Stimulated activated naive CD4-positive, alpha-beta T cell treated with Interleukin-2 at 50 U/mL for 16 hours (primary cell): ENCODE data around the gene GRAMD1B.
"Not testable (repeated sequence)": the region's sequence is repeated elsewhere in the genome, so short reads cannot be mapped to it uniquely, and the experiment has no call there.

Experiments
- DNase-seq: peaks from one replicate; lab custom pipeline; 2025; lab: John Stamatoyannopoulos, UW

Gene GRAMD1B

GRCh38 chr11:123568367-123568870, 138.3 kb downstream of the GRAMD1B start:
- no peak for DNase-seq

DNA sequence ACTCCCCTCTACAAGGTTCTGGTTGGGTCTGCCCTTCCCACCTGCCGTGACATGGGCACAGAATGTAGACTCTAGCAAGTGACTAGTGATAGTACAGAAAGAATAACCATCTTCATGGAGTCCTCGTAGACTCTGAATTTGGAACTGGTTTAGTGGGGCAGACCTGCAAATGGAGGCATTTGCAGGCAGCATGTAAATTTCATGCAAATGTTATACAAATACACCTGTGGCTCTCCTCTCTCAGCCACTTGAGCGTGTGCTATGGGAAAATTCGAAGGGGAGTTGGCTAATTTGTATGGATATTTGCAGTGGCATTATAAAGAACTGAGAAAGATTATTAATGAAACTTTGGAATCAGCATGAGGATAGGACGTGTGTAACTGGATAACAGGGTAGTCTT, 139.3 kb downstream of the GRAMD1B start:
- DNase-seq, result no peak

DNA sequence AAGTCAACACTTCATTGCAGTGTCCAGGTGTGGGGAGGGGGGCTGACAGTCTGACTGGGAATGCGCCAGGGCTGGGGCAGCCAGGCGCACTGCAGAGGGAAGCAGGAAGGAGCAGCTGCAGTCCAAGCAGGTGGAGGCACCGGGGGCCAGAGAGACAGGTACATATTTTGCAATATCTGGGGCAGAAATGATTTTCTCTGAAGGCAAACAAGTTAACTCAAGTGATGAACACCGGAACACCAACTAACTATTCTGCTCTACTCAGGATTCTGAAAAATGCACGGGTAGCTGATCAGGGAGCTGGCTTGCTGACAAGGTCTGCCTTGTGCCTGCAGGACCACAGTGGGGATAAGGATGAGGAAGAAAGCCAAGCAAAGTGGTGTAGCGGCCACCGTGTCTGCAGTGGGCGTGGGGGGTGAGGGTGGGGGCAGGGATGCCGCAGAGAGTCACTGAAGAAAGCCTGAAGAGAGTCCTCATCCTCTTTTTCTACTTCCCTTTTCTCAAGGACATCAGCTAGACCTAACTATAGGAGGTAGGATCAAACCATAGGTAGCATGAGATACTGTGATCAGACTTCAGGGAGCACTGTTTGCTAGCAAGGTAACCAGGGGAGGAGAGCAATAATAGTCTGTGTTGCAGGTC, 141.0 kb downstream of the GRAMD1B start:
- no peak for DNase-seq

- DNase-seq, result not testable (repeated sequence)
These were observed 142.7 kb downstream of the GRAMD1B start for GRCh38 chr11:123572791-123573190.

DNA sequence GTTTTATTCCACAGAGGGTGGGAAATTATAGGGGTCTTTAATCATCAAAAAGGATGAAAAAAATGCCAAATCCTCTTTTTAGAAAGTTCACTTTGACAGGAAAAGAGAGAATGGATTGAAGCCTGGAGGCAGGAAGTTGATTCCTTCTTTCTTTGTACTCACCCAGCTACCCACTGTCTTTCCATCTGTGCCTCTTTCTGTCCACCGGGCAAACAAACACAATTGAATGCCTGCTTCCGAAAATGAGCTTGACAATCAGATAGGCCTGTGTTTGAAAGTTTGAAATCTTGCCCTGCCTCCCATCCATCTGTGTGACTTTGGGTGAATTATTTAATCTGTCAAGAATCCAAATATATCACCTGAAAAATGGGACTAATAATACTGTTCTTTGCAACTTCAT, 143.2 kb downstream of the GRAMD1B start:
- no peak for DNase-seq

DNA sequence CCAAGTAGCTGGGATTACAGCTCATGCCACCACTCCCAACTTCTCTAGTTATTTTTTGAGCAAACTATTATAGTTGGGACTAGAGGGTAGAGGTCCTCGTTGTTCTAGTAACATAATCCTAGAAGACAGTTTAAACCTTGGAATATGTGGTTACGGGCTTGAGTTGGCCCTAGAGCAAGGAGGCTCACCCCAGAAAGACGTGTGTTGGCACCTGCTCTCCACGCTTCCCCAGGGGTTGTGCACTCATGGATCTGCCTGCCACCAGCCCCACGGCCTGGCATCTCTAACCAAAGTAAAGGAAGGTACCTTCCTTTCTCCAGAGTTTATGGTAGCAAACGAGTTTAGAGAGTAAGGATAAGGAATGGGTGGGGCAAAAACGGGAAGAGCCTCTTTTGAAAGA, 145.4 kb downstream of the GRAMD1B start:
- DNase-seq, result no peak

DNA sequence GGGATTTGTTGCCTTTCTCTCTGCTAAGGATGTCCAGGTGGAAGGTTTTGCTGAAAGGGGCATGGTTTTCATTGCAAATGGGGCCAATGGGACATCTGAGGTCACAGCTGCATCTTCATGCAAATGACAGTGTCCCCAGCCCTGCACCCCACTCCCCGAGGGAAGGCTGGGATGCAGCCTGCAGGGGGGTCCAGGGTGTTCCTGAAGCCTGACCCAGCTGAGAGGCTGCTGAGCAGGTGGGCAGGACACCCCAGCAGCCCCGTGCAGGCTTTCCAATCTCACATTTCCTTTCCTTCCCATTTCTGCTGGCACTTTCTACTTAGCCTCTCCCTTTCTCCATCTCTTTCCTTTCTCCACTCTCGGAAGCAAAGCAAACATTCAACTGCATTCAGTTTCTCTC, 146.0 kb downstream of the GRAMD1B start:
- no peak for DNase-seq

- no peak for DNase-seq
These were observed 146.4 kb downstream of the GRAMD1B start for GRCh38 chr11:123576501-123576900.

- DNase-seq, result peak; percentile 45
These were observed 147.1 kb downstream of the GRAMD1B start for GRCh38 chr11:123577081-123577598.

DNA sequence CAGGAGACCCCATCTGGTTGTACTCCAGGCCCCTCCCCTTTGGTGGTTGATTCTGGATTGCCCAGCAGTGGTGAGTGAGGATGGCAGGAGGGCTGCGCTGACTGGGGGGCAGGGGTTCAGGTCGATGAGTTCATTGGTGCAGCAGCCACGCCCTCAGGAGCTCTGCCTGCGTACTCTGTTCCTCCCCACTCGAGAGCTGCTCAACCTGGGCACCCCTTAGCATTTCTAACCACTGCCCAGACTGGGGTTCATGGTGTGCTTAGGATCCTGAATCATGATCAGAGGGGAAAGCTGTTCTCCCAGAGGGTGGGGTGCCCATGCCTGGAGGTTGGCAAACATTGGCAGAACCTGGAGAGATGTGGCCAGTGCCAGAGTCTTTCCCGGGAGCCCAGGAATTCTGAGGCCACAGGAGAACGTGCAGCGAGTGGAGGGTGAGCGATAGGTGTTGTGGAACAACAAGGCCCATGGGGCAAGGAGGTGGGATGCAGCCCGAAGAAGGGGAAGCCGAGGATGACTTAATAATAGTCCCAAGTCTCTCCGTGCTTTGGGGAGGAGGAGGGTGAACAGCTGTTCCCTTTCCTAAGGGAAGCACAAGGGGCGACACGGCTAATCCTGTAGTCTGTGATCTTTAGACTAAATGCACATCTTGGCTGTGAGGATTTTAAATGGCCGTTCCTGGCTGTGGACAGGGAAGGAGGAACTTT, 148.9 kb downstream of the GRAMD1B start:
- DNase-seq, result no peak

GRCh38 chr11:123579482-123579812, 149.4 kb downstream of the GRAMD1B start:
- DNase-seq, result no peak

GRCh38 chr11:123580137-123580536, 150.1 kb downstream of the GRAMD1B start:
- DNase-seq, result no peak

- DNase-seq, result peak; percentile 55
These were observed 150.6 kb downstream of the GRAMD1B start for GRCh38 chr11:123580557-123581275.

GRCh38 chr11:123581651-123582399, 151.8 kb downstream of the GRAMD1B start:
- DNase-seq, result no peak

DNA sequence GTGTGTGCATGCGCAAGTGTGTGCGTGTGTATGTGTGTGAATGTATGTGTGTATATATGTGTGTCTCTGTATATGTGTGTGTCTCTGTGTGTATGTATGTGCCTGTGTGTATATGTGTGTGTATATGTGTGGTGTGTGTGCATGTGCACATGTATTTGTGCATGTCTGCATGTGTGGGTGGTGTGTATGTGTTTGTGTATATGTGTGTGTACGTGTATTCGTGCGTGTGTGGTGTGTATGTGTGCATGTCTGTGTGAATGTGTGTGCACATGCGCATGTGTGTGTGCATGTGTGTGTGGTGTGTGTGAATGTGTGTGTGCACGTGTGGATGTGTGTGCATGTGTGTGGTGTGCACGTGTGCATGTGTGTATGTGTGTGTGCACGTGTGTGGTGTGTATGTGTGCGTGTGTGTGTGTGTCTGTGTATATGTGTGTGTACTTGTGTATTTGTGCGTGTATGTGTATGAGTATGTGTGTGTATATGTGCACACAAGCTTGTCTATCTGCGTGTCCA, 153.0 kb downstream of the GRAMD1B start:
- DNase-seq, result no peak

GRCh38 chr11:123584186-123584585, 154.1 kb downstream of the GRAMD1B start:
- DNase-seq, result no peak

- no peak for DNase-seq
These were observed 154.7 kb downstream of the GRAMD1B start for GRCh38 chr11:123584737-123585136.

DNA sequence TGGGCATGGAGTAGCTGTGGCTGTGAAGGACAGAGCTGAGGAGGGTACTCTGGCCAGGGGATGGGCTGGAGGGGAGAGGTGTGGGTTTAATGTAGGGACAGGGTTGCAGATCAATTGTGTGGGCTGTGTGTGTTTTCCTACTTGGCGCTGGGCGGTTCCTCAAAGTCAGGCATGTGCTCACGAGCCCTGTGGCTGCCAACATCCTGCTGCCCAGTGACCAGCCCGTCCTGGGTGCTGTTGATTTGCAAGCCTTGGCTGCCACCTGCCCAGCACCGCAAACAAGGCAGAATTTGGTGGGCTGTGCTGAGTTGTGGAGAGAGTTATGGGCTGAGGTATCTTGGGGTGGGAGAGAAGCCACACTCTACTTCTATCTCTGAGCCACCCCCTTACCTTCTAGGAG, 155.1 kb downstream of the GRAMD1B start:
- DNase-seq, result no peak

DNA sequence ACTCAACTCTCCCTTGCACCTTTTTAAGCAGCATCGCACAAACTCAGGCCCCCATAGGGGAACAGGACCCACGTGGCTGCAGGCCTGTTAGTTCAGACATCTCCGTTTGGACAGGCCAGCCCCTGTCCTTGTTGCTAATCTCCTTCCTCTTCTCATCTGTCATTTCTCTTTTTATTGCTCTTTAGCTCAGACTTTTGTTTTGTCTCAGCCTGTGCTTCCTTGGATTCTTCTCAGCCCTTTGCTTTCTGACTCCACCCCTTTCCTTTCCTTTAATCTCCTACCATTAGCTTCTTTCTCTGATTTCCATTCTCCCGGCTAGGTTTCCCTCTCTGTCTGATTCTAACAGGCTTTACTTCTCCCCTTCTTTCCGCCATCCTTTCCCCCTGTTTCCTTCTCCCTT, 155.6 kb downstream of the GRAMD1B start:
- DNase-seq, result no peak

GRCh38 chr11:123586568-123586967, 156.5 kb downstream of the GRAMD1B start:
- no peak for DNase-seq

- no peak for DNase-seq
These were observed 157.0 kb downstream of the GRAMD1B start for GRCh38 chr11:123587044-123587443.

DNA sequence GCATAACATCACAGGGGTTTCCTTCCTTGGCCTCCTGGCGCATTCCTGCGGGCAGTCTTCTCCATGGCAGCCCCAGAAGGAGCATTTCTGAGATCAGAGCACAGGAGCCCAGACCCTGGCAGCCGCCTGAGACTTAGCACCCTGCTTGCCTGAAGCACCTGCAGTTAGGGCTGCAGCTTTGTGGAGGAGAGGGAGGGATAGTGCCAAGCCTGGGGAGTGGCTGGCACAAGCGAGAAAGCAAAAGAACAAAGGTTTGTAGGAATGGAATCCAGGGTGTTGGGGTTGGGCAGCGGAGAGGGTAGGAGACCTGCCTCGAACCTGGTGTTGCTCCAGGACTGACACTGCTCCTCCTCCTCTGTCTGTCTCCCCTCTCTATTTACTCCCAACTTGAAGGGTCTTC, 157.5 kb downstream of the GRAMD1B start:
- DNase-seq, result no peak
